Cardiac muscle cell (in vitro differentiated cells and primary cell): ENCODE measurements around the gene CAMKK2. TPM values are rescaled to one million over a fixed set of nuclear protein-coding genes. Genes with fewer than 3 reads are reported as not detected.

ENCODE experiments used
- DNase-seq, 2 donors: peaks; one replicate each; pipeline versions ENCODE4 v3.0.0 to v3.0.0-alpha.2; 2010 to 2017; ENCODE audit warnings: low read depth in 1 of 2, low spot score in 1 of 2
- H3K27ac ChIP-seq: fragments of 200-600 bp; sonication (generic); 2 replicates; pipeline ENCODE4 v1.5.1; 2016
- H3K27me3 ChIP-seq: fragments of 200-600 bp; sonication (generic); 2 replicates; pipeline ENCODE4 v1.6.0; 2016; ENCODE audit warnings: control low read depth
- H3K36me3 ChIP-seq: fragments of 200-600 bp; sonication (generic); 2 replicates; pipeline ENCODE4 v1.5.1; 2016; ENCODE audit warnings: control low read depth
- H3K4me1 ChIP-seq: fragments of 200-600 bp; sonication (generic); 2 replicates; pipeline ENCODE4 v1.8.1; 2017; ENCODE audit warnings: low read depth, mild to moderate bottlenecking, mixed run types
- H3K4me3 ChIP-seq: fragments of 200-600 bp; sonication (generic); 2 replicates; pipeline ENCODE4 v1.5.1; 2016; ENCODE audit warnings: mild to moderate bottlenecking
- H3K9me3 ChIP-seq: fragments of 200-600 bp; sonication (generic); 2 replicates; pipeline ENCODE4 v1.5.1; 2017; ENCODE audit warnings: low read depth, mild to moderate bottlenecking, control low read depth
- CTCF ChIP-seq: IDR thresholded peaks from 2 replicates; pipeline ENCODE4 v1.5.1; 2012; ENCODE audit warnings: low read depth, mild to moderate bottlenecking, low read length
- polyA plus RNA-seq: library from polyadenylated mRNA; unstranded; fragments of >200 nt; fragmentation: Nextera tagmentation; extraction: Ambion mirVana; gene quantifications from 2 replicates; pipeline ENCODE4 v1.2.1, GENCODE V29; 2016
- total RNA-seq: library from RNA; depleted of rRNA; stranded (reverse); fragments of >200 nt; gene quantifications from 2 replicates; pipeline ENCODE4 v1.2.3, GENCODE V29; 2016

The CAMKK2 gene
- total and polyA plus RNA-seq, 2 experiments from 2014 or later: 18.6 to 22.9 TPM

GRCh38 chr12:121252712-121253345 lies 43.7 kb downstream of the CAMKK2 start:
- Histone ChIP-seq H3K4me1 (no peaks in the 10 kb centered on the region), H3K27me3 (no peaks in the 10 kb centered on the region), H3K4me3 (no peak overlapping the region), H3K27ac (no peak overlapping the region), H3K36me3 (peaks cover 6% of the 10 kb centered on the region), H3K9me3 (no peaks in the 10 kb centered on the region)
- no peak for TF ChIP-seq CTCF
- no peak for DNase-seq

DNA sequence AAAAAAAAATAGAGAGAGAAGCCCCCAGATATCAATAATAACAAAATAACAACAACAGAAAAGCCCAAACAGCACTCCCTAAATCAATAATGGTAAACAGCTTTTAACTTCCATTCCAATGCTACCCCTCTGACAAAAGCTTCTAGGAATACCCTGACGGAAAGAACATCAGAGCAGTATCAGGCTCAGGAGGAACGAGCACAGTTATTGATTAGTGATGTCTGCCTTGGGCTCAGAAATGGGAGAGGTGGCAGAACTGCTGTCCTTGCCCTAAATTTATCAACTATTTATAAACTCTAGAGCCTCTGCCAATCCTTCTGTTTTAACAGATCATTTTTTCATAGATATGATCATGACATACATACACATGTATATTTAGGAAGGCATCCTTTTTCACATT lies 44.7 kb downstream of the CAMKK2 start:
- TF ChIP-seq CTCF: no peak
- Histone ChIP-seq H3K9me3 (no peaks in the 10 kb centered on the region), H3K4me1 (no peaks in the 10 kb centered on the region), H3K27ac (no peak overlapping the region), H3K4me3 (no peak overlapping the region), H3K36me3 (peaks cover 6% of the 10 kb centered on the region), H3K27me3 (no peaks in the 10 kb centered on the region)
- DNase-seq: no peak

DNA sequence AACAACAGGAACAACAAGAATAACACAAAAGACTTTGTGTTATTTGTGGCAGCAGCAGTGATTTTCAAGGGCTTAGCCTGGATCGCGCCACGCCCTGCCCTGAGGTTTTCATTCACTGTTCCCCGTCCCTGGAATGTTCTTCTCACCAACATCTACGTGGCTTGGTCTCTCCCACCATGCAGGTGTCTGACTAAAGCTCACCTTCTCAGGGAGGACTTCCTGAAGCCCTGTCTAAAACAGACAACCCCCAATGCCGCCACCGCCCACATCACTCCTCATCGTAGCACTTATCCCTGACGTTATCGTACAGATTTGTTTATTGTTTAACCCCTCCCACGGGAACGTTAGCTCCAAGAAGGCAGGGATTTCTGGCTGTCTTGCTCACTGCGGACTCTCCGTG lies 46.1 kb downstream of the CAMKK2 start:
- Histone ChIP-seq H3K4me1 (no peaks in the 10 kb centered on the region), H3K27me3 (no peaks in the 10 kb centered on the region), H3K27ac (no peak overlapping the region), H3K4me3 (no peak overlapping the region), H3K9me3 (no peaks in the 10 kb centered on the region), H3K36me3 (peaks cover 3% of the 10 kb centered on the region)
- no peak for DNase-seq
- no peak for TF ChIP-seq CTCF

DNA sequence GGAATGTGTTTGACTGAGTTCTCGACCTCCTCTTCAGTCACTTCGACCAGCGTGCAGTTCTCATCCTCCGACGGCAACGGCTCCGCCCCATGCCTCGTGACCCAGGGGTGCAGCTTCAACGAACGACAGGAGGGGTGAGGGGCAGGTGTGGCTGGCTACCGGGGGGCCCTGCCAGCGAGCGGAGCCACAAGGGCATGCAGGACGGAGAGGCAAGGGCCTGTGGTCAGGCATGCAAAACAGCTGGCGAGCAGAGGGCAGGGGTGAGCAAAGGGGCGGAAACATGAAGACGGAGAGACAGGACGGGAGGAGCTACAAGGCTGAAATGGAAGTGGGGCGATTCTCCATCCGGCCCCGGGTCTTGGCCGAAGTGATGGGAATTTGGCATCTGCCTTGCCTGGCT lies 47.9 kb downstream of the CAMKK2 start:
- Histone ChIP-seq H3K4me3 (no peak overlapping the region), H3K27ac (no peak overlapping the region), H3K9me3 (no peaks in the 10 kb centered on the region), H3K36me3 (peaks cover 3% of the 10 kb centered on the region), H3K27me3 (no peaks in the 10 kb centered on the region), H3K4me1 (no peaks in the 10 kb centered on the region)
- no peak for TF ChIP-seq CTCF
- DNase-seq: no peak

DNA sequence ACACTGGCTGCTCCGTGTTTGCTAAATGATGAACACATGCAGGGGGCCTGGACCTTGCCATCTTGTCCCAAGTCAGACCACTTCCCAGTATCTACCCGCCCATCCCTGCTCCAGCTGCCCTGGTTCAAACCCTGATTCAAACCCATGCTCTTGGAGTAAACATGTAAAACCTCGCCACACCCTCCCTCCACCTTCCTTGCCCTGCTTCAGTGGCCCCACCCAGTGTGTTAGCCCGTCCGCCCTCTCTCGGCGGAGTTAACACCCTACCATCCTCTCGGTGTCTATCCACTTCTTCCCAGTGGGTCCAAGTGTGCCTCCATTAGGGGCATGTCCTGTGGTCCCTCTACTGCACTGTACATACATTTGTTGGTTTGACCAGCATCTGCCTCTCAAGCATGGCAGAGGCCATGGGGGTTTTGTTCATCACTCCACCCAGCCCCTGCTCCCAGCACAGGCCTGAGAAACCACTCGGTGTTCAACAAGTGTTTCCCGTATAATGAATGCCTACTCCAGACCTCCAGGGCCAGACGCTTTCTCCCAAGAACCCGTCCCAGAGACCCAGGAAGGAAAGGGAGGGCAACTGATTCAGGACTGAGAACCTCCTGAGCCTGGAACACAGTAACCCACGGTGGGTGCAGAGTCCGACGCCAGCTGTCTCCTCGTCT lies 49.5 kb downstream of the CAMKK2 start:
- peaks cover 6% of the 10 kb centered on the region for H3K36me3 ChIP-seq
- TF ChIP-seq CTCF: no peak
- H3K4me1 ChIP-seq: no peaks in the 10 kb centered on the region

More for the DNA sequence above, 49.5 kb downstream of the CAMKK2 start:
- Histone ChIP-seq H3K27ac (no peak overlapping the region), H3K9me3 (no peaks in the 10 kb centered on the region), H3K4me3 (no peak overlapping the region), H3K27me3 (no peaks in the 10 kb centered on the region)
- no peak for DNase-seq
